GM21367 (cell line): Measurements from ENCODE around the gene GIGYF2.

Source experiments
- ATAC-seq: cut with Tn5 transposase; IDR thresholded peaks from one replicate; pipeline ENCODE4 v1.9.1; 2021; ENCODE audit not compliant: unreplicated experiment

GIGYF2 gene

GRCh38 chr2:232876161-232876977 lies 179.2 kb downstream of the GIGYF2 start:
- no peak for ATAC-seq

- no peak for ATAC-seq
These were observed 179.9 kb downstream of the GIGYF2 start for GRCh38 chr2:232876978-232877441.

GRCh38 chr2:232877940-232878511 lies 180.9 kb downstream of the GIGYF2 start:
- ATAC-seq = no peak

- ATAC-seq = no peak
These were observed 181.9 kb downstream of the GIGYF2 start for GRCh38 chr2:232878855-232879617.

- ATAC-seq = no peak
These were observed 182.7 kb downstream of the GIGYF2 start for GRCh38 chr2:232879618-232880494.

- ATAC-seq = no peak
These were observed 183.7 kb downstream of the GIGYF2 start for GRCh38 chr2:232880764-232881351.

- ATAC-seq = no peak
These were observed 185.0 kb downstream of the GIGYF2 start for GRCh38 chr2:232882085-232882484.

- no peak for ATAC-seq
These were observed 185.5 kb downstream of the GIGYF2 start for GRCh38 chr2:232882505-232883115.

GRCh38 chr2:232883116-232883721 lies 186.1 kb downstream of the GIGYF2 start:
- ATAC-seq = no peak

- ATAC-seq = no peak
These were observed 186.9 kb downstream of the GIGYF2 start for GRCh38 chr2:232884001-232884421.

- ATAC-seq = no peak
These were observed 187.6 kb downstream of the GIGYF2 start for GRCh38 chr2:232884549-232885263.

- no peak for ATAC-seq
These were observed 188.3 kb downstream of the GIGYF2 start for GRCh38 chr2:232885264-232885961.

GRCh38 chr2:232886176-232886575 lies 189.0 kb downstream of the GIGYF2 start:
- no peak for ATAC-seq

GRCh38 chr2:232886632-232887031 lies 189.5 kb downstream of the GIGYF2 start:
- ATAC-seq = no peak

GRCh38 chr2:232887171-232887850 lies 190.2 kb downstream of the GIGYF2 start:
- no peak for ATAC-seq

GRCh38 chr2:232888099-232888836 lies 191.1 kb downstream of the GIGYF2 start:
- ATAC-seq = no peak
